GM20000 (cell line): ENCODE results near the gene TMCC2.

Source experiments
- DNase-seq: peaks from one replicate; pipeline ENCODE4 v3.0.0; 2012; ENCODE audit warnings: low spot score
- CTCF ChIP-seq: IDR thresholded peaks from 2 replicates; pipeline ENCODE4 v1.5.1; 2012; ENCODE audit warnings: mild to moderate bottlenecking, control low read depth; ENCODE audit errors: extremely low read depth, missing control alignments

The TMCC2 gene

GRCh38 chr1:205214756-205215155, 13.0 kb upstream of the TMCC2 start:
- DNase-seq, result no peak
- TF ChIP-seq CTCF, result no peak

GRCh38 chr1:205216588-205216987, 11.2 kb upstream of the TMCC2 start:
- DNase-seq, result no peak
- TF ChIP-seq CTCF, result no peak

- no peak for DNase-seq
- TF ChIP-seq CTCF, result no peak
These were observed 10.3 kb upstream of the TMCC2 start for GRCh38 chr1:205217418-205217817.

DNA sequence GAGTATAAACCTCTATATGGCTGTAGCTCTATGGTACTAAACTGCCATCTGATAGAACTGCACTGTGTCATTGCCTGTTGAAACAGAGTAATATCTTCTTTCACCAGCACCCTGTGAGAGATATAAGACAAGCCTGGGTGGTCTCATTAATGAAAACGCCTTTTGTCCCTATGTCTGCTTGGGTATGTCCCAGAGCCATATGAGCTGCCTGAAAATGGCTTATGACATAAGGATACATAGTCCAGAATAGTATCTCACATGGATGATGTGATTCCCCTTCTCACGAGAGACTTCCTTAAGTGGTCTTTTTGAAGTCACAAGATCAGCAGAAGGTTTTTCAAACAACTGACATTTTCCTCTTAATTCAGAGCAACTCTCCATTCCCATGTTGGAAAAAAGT, 7.3 kb upstream of the TMCC2 start:
- DNase-seq, result no peak
- no peak for TF ChIP-seq CTCF

DNA sequence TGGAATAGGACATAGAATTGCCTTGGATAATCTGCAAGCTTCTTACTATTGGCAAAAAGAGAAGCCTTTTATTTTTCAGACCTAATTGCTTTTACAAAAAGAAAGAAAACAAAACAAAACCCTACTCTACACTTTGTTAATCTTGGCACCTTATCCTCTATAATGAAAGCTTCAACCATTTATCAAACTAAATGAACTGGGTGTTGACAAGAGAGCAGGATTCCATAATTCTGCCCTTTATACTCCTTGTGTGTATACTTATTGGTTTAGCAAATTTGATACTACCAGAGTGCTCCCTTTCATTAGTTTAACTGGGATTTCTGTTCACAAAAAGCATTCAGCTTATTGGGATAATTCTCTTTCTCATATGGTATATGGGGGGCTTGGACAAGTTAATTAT, 3.0 kb upstream of the TMCC2 start:
- no peak for TF ChIP-seq CTCF
- DNase-seq, result no peak

DNA sequence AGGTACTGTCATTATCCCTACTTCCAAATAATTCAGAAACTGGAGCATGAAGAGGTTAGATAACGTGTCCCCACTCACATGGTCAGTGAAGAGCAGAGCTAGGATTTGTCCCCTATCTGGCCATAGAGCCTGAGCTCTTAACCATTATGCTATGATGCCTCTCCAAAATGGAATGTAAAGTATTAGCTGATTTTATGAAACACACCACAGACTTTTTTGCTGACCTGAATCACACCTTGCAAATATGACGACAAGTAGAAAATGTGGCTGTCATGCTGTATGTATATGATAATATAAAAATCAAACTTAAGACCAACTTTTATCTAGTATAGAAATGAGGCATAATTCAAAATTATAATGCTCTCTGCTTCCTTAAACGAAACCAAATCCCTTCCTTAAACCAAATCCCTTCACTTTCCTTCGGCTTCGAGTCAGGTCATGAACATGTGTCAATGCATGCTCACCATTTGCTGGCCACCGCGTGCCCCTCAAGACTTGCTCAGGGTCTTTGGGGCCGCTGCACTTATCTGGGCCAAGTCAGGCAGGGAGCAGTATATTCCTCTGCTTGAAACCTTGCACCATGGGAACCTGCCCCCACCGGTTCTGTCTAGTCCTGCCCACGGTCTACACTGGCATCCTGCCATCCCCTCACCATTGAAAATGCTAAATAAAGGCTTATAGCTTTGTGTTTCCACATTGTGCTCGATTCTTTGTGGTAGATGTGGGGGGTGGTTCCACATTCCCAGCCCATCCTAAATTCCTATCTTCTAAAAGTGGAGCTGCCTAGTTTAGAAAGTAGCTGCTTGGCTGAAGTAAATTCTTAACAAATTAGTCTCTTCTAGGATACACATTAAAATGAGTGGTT, 1.6 kb upstream of the TMCC2 start:
- no peak for TF ChIP-seq CTCF

DNA sequence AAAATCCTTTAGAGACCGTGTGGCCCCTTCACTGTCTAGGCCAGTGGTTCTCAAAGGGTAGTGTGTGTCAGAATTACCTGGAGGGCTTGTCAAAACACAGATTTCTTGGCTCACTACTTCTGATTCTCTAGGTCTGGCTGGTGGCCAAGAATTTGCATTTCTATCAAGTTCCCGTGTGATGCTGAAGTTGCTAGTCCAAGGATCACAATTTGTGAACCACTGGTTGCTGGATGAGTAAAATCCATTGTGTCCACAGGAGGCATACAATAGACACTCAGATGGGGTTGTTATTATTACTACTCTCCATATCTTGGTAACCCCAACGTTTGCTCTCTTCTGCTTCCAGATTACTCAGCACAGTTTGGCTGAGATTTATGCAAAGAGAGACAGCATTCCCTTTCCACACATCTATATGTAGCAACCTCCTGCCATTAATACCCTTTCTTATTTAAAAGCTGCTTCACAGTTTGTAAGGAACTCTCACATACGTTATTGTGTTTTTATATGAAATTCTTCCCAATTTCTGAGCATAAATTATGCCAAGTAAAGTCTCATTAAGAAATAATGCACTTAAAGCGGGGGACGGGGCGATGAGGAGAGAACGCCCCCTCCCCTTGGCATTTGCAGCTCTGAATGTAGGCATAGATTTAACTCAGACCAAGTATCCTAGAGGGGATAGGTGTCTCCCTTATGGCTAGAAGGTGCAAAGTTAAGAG, 720 bp upstream of the TMCC2 start:
- DNase-seq, result no peak
- no peak for TF ChIP-seq CTCF

More for the DNA sequence above, 1.6 kb upstream of the TMCC2 start:
- no peak for DNase-seq
